Kidney (tissue), 14 donors: ENCODE measurements around the gene MYO1H. TPM values are rescaled to one million over a fixed set of nuclear protein-coding genes. Genes with fewer than 3 reads are reported as not detected.
A peak's percentile ranks its signal among the peaks of the same experiment; 100 is the strongest.
"Not testable (repeated sequence)": the region's sequence is repeated elsewhere in the genome, so short reads cannot be mapped to it uniquely, and the experiment has no call there.

Source experiments
- DNase-seq, 5 donors: peaks; one replicate each; pipeline ENCODE4 v3.0.0-alpha.2; 2013 to 2020
- FAIRE-seq: peaks from 2 replicates; lab custom pipeline; 2012; peaks lifted over from hg19 to GRCh38; lab: Jason Lieb, UNC
- H3K27ac ChIP-seq, 2 donors: one replicate each; pipeline ENCODE4 v1.7.0; 2013; ENCODE audit warnings: low read depth in 2 of 2, low read length in 2 of 2, inconsistent platforms in 1 of 2
- H3K27me3 ChIP-seq: one replicate; pipeline ENCODE4 v1.7.1; 2013; ENCODE audit warnings: low read length, inconsistent platforms; ENCODE audit not compliant: control insufficient read depth, insufficient read depth
- H3K36me3 ChIP-seq, 3 donors: one replicate each; pipeline versions ENCODE4 v1.7.0 to v1.7.1; 2013; ENCODE audit warnings: low read length in 3 of 3, control low read depth in 1 of 3, inconsistent platforms in 1 of 3; ENCODE audit not compliant: insufficient read depth in 3 of 3, control insufficient read depth in 2 of 3
- H3K4me1 ChIP-seq, 3 donors: one replicate each; pipeline versions ENCODE4 v1.7.0 to v1.7.1; 2013; ENCODE audit warnings: low read length in 3 of 3, inconsistent platforms in 1 of 3, low read depth in 1 of 3; ENCODE audit not compliant: control insufficient read depth in 2 of 3, insufficient read depth in 2 of 3
- H3K4me3 ChIP-seq, 3 donors: one replicate each; pipeline versions ENCODE4 v1.7.0 to v1.8.1; 2013; ENCODE audit warnings: low read length in 3 of 3, control low read depth in 1 of 3, inconsistent platforms in 1 of 3
- H3K9ac ChIP-seq, 3 donors: one replicate each; pipeline versions ENCODE4 v1.7.0 to v1.7.1; 2013; ENCODE audit warnings: low read length in 3 of 3, control low read depth in 1 of 3, inconsistent platforms in 1 of 3
- H3K9me3 ChIP-seq, 3 donors: one replicate each; pipeline versions ENCODE4 v1.7.0 to v1.7.1; 2013; ENCODE audit warnings: low read length in 3 of 3, control low read depth in 1 of 3, inconsistent platforms in 1 of 3; ENCODE audit not compliant: control insufficient read depth in 2 of 3, insufficient read depth in 1 of 3
- intact Hi-C: fragments of 100-400 bp; cut with DNase I; formaldehyde crosslinking; loops from one replicate; pipeline ENCODE4 v1.11.1; 2022
- polyA plus RNA-seq: library from polyadenylated mRNA; stranded (reverse); fragments of 350-450 nt; fragmentation: Illumina TruSeq; extraction: RNeasy Lipid Tissue Mini Kit (QIAGEN cat#74804); gene quantifications from one replicate; pipeline ENCODE4 v1.2.3, GENCODE V29; 2014; ENCODE audit warnings: low read depth, low replicate concordance; ENCODE audit not compliant: insufficient read depth
- total RNA-seq: library from RNA; stranded (reverse); fragmentation: NEBNext Ultra II Directional; extraction: Animal tissue kit (Norgen Biotek cat#: 25700); gene quantifications from one replicate; pipeline ENCODE4 v1.2.1, GENCODE V29; 2021
- TF ChIP-seq, protein P1 (sequence below): IDR thresholded peaks from 3 replicates; pipeline ENCODE4 v1.5.1; 2012; ENCODE audit warnings: mild to moderate bottlenecking, moderate library complexity, borderline replicate concordance; ENCODE audit not compliant: insufficient read depth; ENCODE audit errors: extremely low read depth
- donor health status: control.
- donor health status: control.
- donor health status: control.
- donor health status: control.
- donor health status: control.
- donor health status: DM: yes; HTN: yes; CAD: no.
- donor health status: Normal renal cell carcinoma (clear cell type).

MYO1H gene
- total and polyA plus RNA-seq, 2 donors from 2014 or later: 0.56 TPM; not detected in 1

DNA sequence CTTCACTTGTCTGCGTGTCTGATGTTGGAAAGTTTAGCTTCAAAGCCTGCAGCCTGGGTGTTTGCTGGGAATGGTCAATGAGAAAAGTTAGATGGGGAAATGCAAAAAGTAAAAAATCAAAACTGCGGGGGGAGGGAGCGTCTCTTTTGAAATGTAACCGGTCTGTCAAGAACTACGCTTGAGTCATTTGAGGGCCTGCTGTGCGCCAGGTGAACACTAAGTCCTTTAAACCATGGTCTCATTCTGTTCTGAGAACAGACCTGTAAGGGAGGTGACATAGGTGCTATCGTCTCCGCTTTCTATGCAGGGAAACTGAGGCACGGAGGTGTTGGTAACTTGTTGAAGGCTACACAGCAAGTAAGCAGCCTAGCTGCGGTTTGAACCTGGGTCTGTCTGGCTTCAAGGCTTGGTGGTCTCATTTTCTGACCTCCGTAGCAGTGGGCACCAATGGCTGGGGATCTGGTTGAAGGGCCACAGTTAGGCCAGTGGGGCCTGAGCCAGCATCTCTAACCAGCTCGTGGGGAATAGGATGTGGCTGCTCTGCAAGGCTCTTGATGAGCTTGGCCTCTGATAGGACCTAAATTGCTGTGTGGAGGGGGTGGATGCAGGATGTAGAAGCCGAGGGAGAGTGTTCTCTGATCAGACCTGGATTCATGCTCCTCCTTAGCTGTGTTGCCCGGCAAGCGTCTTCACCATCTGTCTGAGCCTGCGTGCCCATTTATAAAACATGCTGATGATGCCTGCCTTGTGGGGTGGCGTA, 87.9 kb downstream of the MYO1H start:
- peak in 1 of 5 donors; percentile 30 for DNase-seq
- H3K4me1 ChIP-seq: peaks cover 0 to 5% (median 0%) of the 10 kb centered on the region in 3 donors
- no peaks in the 10 kb centered on the region for H3K9me3 ChIP-seq
- H3K27ac ChIP-seq: no peak overlapping the region
- H3K27me3 ChIP-seq: no peaks in the 10 kb centered on the region
- H3K9ac ChIP-seq: no peak overlapping the region
- intact Hi-C loops: no loop called here
- TF ChIP-seq, protein P1, sequence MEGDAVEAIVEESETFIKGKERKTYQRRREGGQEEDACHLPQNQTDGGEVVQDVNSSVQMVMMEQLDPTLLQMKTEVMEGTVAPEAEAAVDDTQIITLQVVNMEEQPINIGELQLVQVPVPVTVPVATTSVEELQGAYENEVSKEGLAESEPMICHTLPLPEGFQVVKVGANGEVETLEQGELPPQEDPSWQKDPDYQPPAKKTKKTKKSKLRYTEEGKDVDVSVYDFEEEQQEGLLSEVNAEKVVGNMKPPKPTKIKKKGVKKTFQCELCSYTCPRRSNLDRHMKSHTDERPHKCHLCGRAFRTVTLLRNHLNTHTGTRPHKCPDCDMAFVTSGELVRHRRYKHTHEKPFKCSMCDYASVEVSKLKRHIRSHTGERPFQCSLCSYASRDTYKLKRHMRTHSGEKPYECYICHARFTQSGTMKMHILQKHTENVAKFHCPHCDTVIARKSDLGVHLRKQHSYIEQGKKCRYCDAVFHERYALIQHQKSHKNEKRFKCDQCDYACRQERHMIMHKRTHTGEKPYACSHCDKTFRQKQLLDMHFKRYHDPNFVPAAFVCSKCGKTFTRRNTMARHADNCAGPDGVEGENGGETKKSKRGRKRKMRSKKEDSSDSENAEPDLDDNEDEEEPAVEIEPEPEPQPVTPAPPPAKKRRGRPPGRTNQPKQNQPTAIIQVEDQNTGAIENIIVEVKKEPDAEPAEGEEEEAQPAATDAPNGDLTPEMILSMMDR: no peak
- FAIRE-seq: no peak
- no peaks in the 10 kb centered on the region for H3K36me3 ChIP-seq
- no peak overlapping the region for H3K4me3 ChIP-seq

DNA sequence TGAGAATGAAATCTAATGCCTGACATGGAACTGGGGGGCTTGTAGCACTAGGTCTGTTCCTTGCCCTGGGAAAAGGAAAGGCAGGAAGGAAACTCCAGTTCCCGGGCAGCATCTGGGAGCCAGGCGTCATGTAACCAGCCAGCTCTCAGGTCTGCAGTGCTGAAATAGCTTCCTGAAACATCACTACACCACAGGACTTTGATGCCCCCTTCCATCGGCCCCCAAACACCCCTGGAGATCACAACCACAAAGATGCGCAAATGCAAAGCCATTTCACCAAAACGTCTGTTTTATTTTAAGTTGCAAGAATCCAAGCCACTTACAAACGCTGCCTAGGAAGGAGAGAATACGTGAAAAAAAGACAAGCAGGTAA, 88.5 kb downstream of the MYO1H start:
- H3K4me3 ChIP-seq: no peak overlapping the region
- intact Hi-C loops: no loop called here
- DNase-seq: no peak
- H3K27me3 ChIP-seq: no peaks in the 10 kb centered on the region
- no peaks in the 10 kb centered on the region for H3K36me3 ChIP-seq
- H3K9ac ChIP-seq: no peak overlapping the region
- no peaks in the 10 kb centered on the region for H3K9me3 ChIP-seq
- no peak for FAIRE-seq
- peaks cover 0 to 5% (median 0%) of the 10 kb centered on the region in 3 donors for H3K4me1 ChIP-seq
- no peak overlapping the region for H3K27ac ChIP-seq
- TF ChIP-seq, protein P1: no peak

DNA sequence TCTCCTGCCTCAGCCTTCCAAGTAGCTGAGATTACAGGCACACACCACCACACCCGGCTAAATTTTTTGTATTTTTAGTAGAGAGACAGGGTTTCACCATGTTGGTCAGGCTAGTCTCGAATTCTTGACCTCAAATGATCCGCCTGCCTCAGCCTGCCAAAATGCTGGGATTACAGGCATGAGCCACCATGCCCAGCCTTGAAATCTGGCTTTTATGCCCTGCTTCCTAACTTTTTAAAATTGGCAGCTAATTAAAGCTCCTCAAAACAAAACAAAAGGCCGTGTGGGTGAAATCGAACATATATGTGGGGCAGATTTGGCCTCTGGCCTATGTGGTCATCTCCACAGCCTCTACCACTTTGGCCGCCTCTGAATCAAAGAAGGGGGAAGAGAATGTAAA, 91.5 kb downstream of the MYO1H start:
- TF ChIP-seq, protein P1: no peak
- DNase-seq: no peak
- no peak overlapping the region for H3K27ac ChIP-seq
- no peak overlapping the region for H3K4me3 ChIP-seq
- H3K4me1 ChIP-seq: no peaks in the 10 kb centered on the region
- peaks cover 0 to 2% (median 0%) of the 10 kb centered on the region in 3 donors for H3K36me3 ChIP-seq
- FAIRE-seq: no peak
- H3K9ac ChIP-seq: no peak overlapping the region
- H3K27me3 ChIP-seq: no peaks in the 10 kb centered on the region
- no peaks in the 10 kb centered on the region for H3K9me3 ChIP-seq
- intact Hi-C loops: no loop called here

DNA sequence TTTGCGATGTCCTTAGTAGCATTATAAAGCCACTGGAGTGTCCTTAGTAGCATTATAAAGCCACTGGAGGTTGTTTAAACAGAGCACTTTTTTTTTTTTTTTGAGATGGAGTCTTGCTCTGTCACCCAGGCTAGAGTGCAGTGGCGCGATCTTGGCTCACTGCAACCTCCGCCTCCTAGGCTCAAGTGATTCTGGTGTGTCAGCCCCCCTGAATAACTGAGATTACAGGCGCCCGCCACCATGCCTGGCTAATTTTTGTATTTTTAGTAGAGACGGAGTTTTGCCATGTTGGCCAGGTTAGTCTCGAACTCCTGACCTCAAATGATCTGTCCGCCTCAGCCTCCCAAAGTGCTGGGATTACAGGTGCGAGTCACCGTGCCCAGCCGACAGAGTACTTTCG, 92.3 kb downstream of the MYO1H start:
- H3K4me1 ChIP-seq, H3K27ac ChIP-seq, H3K36me3 ChIP-seq, intact Hi-C loops, H3K27me3 ChIP-seq, H3K9ac ChIP-seq, FAIRE-seq, H3K4me3 ChIP-seq, DNase-seq, H3K9me3 ChIP-seq: not testable (repeated sequence)
